HL-60 (cell line): ENCODE data around the gene MDM1.
A peak's percentile ranks its signal among the peaks of the same experiment; 100 is the strongest.

ENCODE experiments used
- DNase-seq, 2 experiments: peaks; one replicate each; pipeline ENCODE4 v3.0.0-alpha.2; 2010 to 2020; ENCODE audit warnings: low read depth in 1 of 2, low spot score in 1 of 2
- H3K27ac ChIP-seq: fragments of 250-450 bp; sonication (Bioruptor Pico); replicated peaks from 2 replicates; pipeline ENCODE4 v1.5.1; 2020; ENCODE audit warnings: mild to moderate bottlenecking, moderate library complexity
- H3K27me3 ChIP-seq: fragments of 250-450 bp; sonication (Bioruptor Pico); 2 replicates; pipeline ENCODE4 v1.5.1; 2021; ENCODE audit warnings: mild to moderate bottlenecking, moderate library complexity; ENCODE audit not compliant: insufficient read depth, poor library complexity, severe bottlenecking
- H3K4me3 ChIP-seq: replicated peaks from 2 replicates; pipeline ENCODE4 v1.5.1; 2011; ENCODE audit warnings: mild to moderate bottlenecking, control low read depth, low read length; ENCODE audit not compliant: insufficient read depth
- CTCF ChIP-seq: IDR thresholded peaks from one replicate; pipeline ENCODE4 v1.5.1; 2011; ENCODE audit warnings: low read length, control low read depth, inconsistent platforms; ENCODE audit not compliant: insufficient read depth
- GABPA ChIP-seq: IDR thresholded peaks from 2 replicates; pipeline ENCODE4 v1.6.1; 2012; ENCODE audit warnings: low read depth
- POLR2AphosphoS5 ChIP-seq: IDR thresholded peaks from 2 replicates; pipeline ENCODE4 v1.6.1; 2012; ENCODE audit warnings: low read depth
- REST ChIP-seq: IDR thresholded peaks from 2 replicates; pipeline ENCODE4 v1.6.1; 2012; ENCODE audit warnings: low read depth; ENCODE audit not compliant: insufficient replicate concordance
- SPI1 ChIP-seq: IDR thresholded peaks from 2 replicates; pipeline ENCODE4 v1.6.1; 2012; ENCODE audit warnings: low read depth, mild to moderate bottlenecking, borderline replicate concordance

Gene MDM1

GRCh38 chr12:68341822-68342221 lies 9.7 kb upstream of the MDM1 start:
- no peak for DNase-seq
- H3K4me3 ChIP-seq, result no peak overlapping the region
- no peaks in the 10 kb centered on the region for H3K27me3 ChIP-seq
- H3K27ac ChIP-seq, result no peak overlapping the region
- TF ChIP-seq CTCF, result no peak
- TF ChIP-seq GABPA, result no peak
- TF ChIP-seq SPI1, result no peak
- TF ChIP-seq REST, result no peak
- no peak for TF ChIP-seq POLR2AphosphoS5

GRCh38 chr12:68340404-68341270 lies 8.5 kb upstream of the MDM1 start:
- no peak for DNase-seq
- no peaks in the 10 kb centered on the region for H3K27me3 ChIP-seq
- TF ChIP-seq REST (no peak), GABPA (no peak), SPI1 (peak; percentile 69; the same call in 1 of the 2 replicates)
- H3K4me3 ChIP-seq, result no peak overlapping the region
- H3K27ac ChIP-seq, result no peak overlapping the region

- TF ChIP-seq REST (no peak), POLR2AphosphoS5 (no peak), CTCF (no peak), SPI1 (no peak), GABPA (no peak)
- Histone ChIP-seq H3K4me3 (no peak overlapping the region), H3K27ac (no peak overlapping the region), H3K27me3 (no peaks in the 10 kb centered on the region)
- DNase-seq, result no peak
These were observed 4.7 kb upstream of the MDM1 start for GRCh38 chr12:68336889-68337303.
